K562 (cell line): ENCODE measurements around the gene CDH16. TPM values are rescaled to one million over a fixed set of nuclear protein-coding genes. Genes with fewer than 3 reads are reported as not detected.

Experiments used
- IFI16 ChIP-seq: fragments of 250-450 bp; sonication (Bioruptor Pico); IDR thresholded peaks from 2 replicates; pipeline ENCODE4 v2.1.2; 2022; ENCODE audit warnings: mild to moderate bottlenecking, inconsistent platforms
- IRF9 ChIP-seq: fragments of 450-650 bp; IDR thresholded peaks from 2 replicates; pipeline ENCODE4 v1.6.1; 2016; ENCODE audit warnings: missing biosample characterization, missing genetic modification characterization
- KLF6 ChIP-seq: fragments of 250-450 bp; sonication (Bioruptor Pico); IDR thresholded peaks from 2 replicates; pipeline ENCODE4 v1.4.0; 2020; ENCODE audit warnings: mild to moderate bottlenecking, moderate library complexity, borderline replicate concordance
- MITF ChIP-seq: IDR thresholded peaks from 2 replicates; pipeline ENCODE4 v1.6.1; 2014; ENCODE audit warnings: antibody characterized with exemption
- SAP30 ChIP-seq: fragments of 200-600 bp; sonication (generic); IDR thresholded peaks from 2 replicates; pipeline ENCODE4 v1.6.1; 2012; ENCODE audit warnings: borderline replicate concordance, low read depth, mild to moderate bottlenecking, moderate library complexity, low read length, control low read depth, inconsistent platforms; ENCODE audit not compliant: insufficient read depth, poor library complexity, severe bottlenecking
- SIX5 ChIP-seq, 2 experiments: IDR thresholded peaks; 2 replicates each; pipeline ENCODE4 v1.6.1; 2011; ENCODE audit warnings: low read length in 2 of 2, borderline replicate concordance in 1 of 2, low read depth in 1 of 2, mild to moderate bottlenecking in 1 of 2, moderate library complexity in 1 of 2; ENCODE audit not compliant: insufficient read depth in 1 of 2
- SMARCA4 ChIP-seq: fragments of 450-650 bp; IDR thresholded peaks from 2 replicates; pipeline ENCODE4 v1.6.1; 2016
- ZNF766 ChIP-seq: fragments of 200-800 bp; sonication (Bioruptor generic); conservative IDR thresholded peaks from 2 replicates; pipeline ENCODE4 v1.6.1; 2016; ENCODE audit warnings: missing genetic modification characterization, missing compliant biosample characterization
- polyA plus RNA-seq, 8 experiments: library from polyadenylated mRNA; depleted of rRNA in 4 of 8; stranded (reverse) in 5 of 8; unstranded in 3 of 8; fragments of >200 nt; fragmentation: Nextera tagmentation in 2 of 8; fragmentation: Illumina TruSeq in 1 of 8; extraction: Ambion mirVana in 2 of 8; extraction: Trizol in 1 of 8; gene quantifications; 2 replicates each; pipeline versions ENCODE4 v1.2.1 to v1.2.3, GENCODE V29; 2011 to 2014; ENCODE audit warnings: inconsistent platforms in 1 of 8, missing spikeins in 1 of 8
- total RNA-seq, 7 experiments: library from RNA; depleted of rRNA in 6 of 7; stranded (reverse); fragments of >200 nt in 6 of 7; fragmentation: Illumina TruSeq in 2 of 7; extraction: Trizol in 2 of 7; gene quantifications; 2 replicates each; pipeline versions ENCODE4 v1.2.1 to v1.2.3, GENCODE V29; 2011 to 2021; ENCODE audit warnings: low replicate concordance in 1 of 7

Gene CDH16
- total and polyA plus RNA-seq, 9 of the 15 experiments (the other 6 are each of a cell fraction or from before 2014, with no cell fraction given) = not detected

- TF ChIP-seq MITF = no peak
- no peak for TF ChIP-seq SAP30
- no peak for TF ChIP-seq SIX5 (IDR thresholded peaks at IDR 0.05; ENCODE audit: borderline replicate concordance in 1 of 2, insufficient read depth in 1 of 2, low read depth in 1 of 2, low read length in 2 of 2)
- no peak for TF ChIP-seq IFI16 (CRISPR knock-in tag)
- TF ChIP-seq KLF6 (CRISPR knock-in tag) = no peak
- TF ChIP-seq IRF9 (tag) = no peak
- TF ChIP-seq ZNF766 (CRISPR knock-in tag) = no peak
- TF ChIP-seq SMARCA4 = no peak
Observed at GRCh38 chr16:66939366-66939765, 20.7 kb upstream of the CDH16 start (continued).
